NT2/D1 (cell line): ENCODE results near the gene ABHD5.

ENCODE experiments used
- SUZ12 ChIP-seq: IDR thresholded peaks from 2 replicates; pipeline ENCODE4 v1.6.1; 2011; ENCODE audit not compliant: insufficient read length, insufficient read depth; ENCODE audit errors: extremely low read depth
- YY1 ChIP-seq: IDR thresholded peaks from 2 replicates; pipeline ENCODE4 v1.6.1; 2011; ENCODE audit not compliant: insufficient read length, insufficient read depth
- ZNF274 ChIP-seq: IDR thresholded peaks from 2 replicates; pipeline ENCODE4 v1.6.1; 2011; ENCODE audit warnings: mild to moderate bottlenecking, low read depth, low read length

DNA sequence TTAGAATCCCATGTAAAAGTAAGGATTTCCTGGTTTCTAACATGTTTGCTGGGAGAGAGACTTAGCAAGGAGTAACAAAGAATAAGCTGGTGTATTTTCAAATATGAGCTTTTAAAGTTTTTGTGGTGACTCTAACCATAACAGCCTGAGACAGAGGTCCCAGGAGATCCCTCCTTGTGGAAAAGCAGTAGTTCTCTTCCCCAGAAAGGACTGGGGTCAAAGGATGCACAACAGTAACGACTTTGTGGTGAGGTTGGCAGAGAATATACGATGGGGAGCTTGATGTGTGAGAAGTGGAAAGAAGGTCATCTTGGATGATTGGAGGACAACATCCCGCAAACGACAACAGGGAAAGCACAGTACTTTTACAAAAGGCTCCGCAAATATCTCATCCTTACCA, 38.2 kb downstream of the ABHD5 start:
- no peak for TF ChIP-seq ZNF274
- no peak for TF ChIP-seq YY1
- no peak for TF ChIP-seq SUZ12
